ENCODE measurements around the gene NDUFB11.
"Not testable (repeated sequence)": the region's sequence is repeated elsewhere in the genome, so short reads cannot be mapped to it uniquely, and the experiment has no call there.

The NDUFB11 gene

DNA sequence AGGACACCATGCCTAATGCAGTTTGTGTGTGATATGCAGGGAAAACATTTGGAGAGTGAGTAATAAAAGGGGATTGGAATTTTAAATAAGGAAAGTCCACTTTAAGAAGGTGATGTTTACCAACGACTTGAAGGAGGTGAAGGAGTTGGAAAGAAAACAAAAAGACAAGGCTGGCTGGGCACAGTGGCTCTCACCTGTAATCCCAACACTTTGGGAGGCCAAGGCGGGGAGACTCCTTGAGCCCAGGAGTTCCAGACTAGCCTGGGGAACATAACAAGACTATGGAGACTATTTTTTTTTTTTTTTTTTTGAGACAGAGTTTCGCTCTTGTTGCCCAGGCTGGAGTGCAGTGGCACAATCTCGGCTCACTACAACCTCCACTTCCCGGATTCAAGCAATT lies 11.0 kb downstream of the NDUFB11 start:
- no peak overlapping the region for H3K4me3 ChIP-seq (ENCODE audit: low read depth, low read length)
- DNase-seq (ENCODE audit: low read depth) = no peak
- TF ChIP-seq, protein P1, sequence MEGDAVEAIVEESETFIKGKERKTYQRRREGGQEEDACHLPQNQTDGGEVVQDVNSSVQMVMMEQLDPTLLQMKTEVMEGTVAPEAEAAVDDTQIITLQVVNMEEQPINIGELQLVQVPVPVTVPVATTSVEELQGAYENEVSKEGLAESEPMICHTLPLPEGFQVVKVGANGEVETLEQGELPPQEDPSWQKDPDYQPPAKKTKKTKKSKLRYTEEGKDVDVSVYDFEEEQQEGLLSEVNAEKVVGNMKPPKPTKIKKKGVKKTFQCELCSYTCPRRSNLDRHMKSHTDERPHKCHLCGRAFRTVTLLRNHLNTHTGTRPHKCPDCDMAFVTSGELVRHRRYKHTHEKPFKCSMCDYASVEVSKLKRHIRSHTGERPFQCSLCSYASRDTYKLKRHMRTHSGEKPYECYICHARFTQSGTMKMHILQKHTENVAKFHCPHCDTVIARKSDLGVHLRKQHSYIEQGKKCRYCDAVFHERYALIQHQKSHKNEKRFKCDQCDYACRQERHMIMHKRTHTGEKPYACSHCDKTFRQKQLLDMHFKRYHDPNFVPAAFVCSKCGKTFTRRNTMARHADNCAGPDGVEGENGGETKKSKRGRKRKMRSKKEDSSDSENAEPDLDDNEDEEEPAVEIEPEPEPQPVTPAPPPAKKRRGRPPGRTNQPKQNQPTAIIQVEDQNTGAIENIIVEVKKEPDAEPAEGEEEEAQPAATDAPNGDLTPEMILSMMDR (IDR thresholded peaks at IDR 0.05; ENCODE audit: control insufficient read depth, extremely low read depth, insufficient read depth) = no peak

- H3K4me3 ChIP-seq (ENCODE audit: low read depth, low read length) = peak overlapping the region; percentile 66
- no peak for DNase-seq (ENCODE audit: low read depth)
- TF ChIP-seq, protein P1 (IDR thresholded peaks at IDR 0.05; ENCODE audit: control insufficient read depth, extremely low read depth, insufficient read depth) = no peak
Measured at GRCh38 chrX:47129899-47130358, 14.6 kb downstream of the NDUFB11 start.

DNA sequence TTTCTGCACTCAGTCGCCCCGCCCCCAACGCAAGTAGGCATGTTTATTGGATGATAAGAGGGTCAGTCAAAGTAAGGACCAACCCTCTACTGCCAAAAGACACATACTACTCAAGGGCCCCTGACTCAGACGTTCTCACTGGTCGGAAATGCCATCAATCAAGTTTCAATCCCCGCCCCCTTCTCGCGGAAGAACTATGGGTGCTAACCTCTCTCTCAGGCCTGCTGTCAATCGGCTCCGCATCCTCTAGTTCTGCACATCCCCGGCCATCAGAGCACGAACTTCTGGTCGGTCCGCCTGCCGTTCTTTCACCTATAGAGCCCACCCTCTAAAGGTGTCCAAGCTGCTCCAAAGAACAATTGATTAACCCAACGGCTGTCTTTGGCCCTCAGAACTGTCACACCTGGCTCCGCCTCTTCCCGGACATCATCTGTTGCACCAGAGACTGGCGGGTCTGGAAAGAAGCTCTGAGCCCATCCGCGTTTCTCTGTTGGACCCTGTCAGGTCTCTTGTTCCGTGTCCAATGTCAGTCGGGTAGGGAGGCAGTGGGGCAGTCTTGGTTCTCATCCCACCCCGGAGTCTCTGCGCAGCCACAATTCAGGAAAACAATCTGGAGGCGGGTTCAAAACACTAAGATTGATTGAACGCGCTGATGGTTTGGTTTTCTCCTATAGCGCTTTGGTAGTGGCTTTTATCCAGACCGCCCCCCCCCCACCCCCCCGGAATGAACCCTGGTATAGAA lies 15.2 kb downstream of the NDUFB11 start:
- peak; percentile 91 for DNase-seq (ENCODE audit: low read depth)
- peak overlapping the region; percentile 66 for H3K4me3 ChIP-seq (ENCODE audit: low read depth, low read length)
- TF ChIP-seq, protein P1 (IDR thresholded peaks at IDR 0.05; ENCODE audit: control insufficient read depth, extremely low read depth, insufficient read depth) = no peak

- not testable (repeated sequence) for DNase-seq (ENCODE audit: low read depth); H3K4me3 ChIP-seq (ENCODE audit: low read depth, low read length)
Measured at GRCh38 chrX:47124466-47124865, 20.0 kb downstream of the NDUFB11 start.

- not testable (repeated sequence) for DNase-seq (ENCODE audit: low read depth); H3K4me3 ChIP-seq (ENCODE audit: low read depth, low read length)
Measured at GRCh38 chrX:47116551-47117110, 27.9 kb downstream of the NDUFB11 start.

GRCh38 chrX:47112316-47112954 lies 32.1 kb downstream of the NDUFB11 start:
- no peak overlapping the region for H3K4me3 ChIP-seq (ENCODE audit: low read depth, low read length)
- no peak for DNase-seq (ENCODE audit: low read depth)
- TF ChIP-seq, protein P1 (IDR thresholded peaks at IDR 0.05; ENCODE audit: control insufficient read depth, extremely low read depth, insufficient read depth) = peak; percentile 27

DNA sequence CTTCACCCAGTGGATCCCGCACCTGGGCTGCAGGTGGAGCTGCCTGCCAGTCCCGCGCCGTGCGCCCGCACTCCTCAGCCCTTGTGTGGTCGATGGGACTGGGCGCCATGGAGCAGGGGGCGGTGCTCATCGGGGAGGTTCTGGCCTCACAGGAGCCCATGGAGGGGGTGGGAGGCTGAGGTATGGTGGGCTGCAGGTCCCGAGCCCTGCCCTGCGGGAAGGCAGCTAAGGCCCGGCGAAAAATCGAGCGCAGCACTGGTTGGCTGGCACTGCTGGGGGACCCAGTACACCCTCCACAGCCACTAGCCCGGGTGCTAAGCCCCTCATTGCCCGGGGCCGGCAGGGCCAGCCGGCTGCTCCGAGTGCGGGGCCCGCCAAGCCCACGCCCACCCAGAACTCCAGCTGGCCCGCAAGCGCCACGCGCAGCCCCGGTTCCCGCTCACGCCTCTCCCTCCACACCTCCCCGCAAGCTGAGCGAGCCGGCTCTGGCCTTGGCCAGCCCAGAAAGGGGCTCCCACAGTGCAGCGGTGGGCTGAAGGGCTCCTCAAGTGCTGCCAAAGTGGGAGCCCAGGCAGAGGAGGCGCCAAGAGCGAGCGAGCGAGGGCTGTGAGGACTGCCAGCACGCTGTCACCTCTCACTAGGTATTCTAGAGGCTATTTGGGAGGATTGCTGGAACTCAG lies 33.4 kb downstream of the NDUFB11 start:
- H3K4me3 ChIP-seq (ENCODE audit: low read depth, low read length); DNase-seq (ENCODE audit: low read depth): not testable (repeated sequence)

DNA sequence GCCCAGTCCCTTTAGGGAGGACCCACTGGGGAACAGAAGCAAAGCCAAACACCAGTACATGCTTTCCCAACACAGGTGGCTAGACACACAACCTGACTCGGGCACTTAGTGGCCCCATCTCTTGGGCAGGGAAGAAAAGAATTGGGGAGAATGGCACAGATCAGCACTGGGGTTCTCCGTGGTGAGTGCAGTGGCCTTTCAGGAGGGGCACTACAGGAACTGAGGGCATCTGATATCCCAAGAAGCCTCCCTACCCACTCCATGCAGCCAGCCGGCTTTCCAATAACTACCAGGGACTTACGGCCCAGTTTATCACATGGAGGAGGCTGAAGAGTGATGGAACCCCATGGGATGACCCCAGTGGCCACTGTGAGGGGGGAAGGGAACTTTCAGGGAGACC lies 43.3 kb downstream of the NDUFB11 start:
- H3K4me3 ChIP-seq (ENCODE audit: low read depth, low read length) = no peak overlapping the region
- DNase-seq (ENCODE audit: low read depth) = no peak
- TF ChIP-seq, protein P1 (IDR thresholded peaks at IDR 0.05; ENCODE audit: control insufficient read depth, extremely low read depth, insufficient read depth) = no peak

Data from LNCaP clone FGC (cell line).